GM19438 (cell line): ENCODE results near the gene TAF3.

Experiments
- ATAC-seq: cut with Tn5 transposase; IDR thresholded peaks from one replicate; pipeline ENCODE4 v1.9.1; 2021; ENCODE audit warnings: low read depth; ENCODE audit not compliant: unreplicated experiment

The TAF3 gene

DNA sequence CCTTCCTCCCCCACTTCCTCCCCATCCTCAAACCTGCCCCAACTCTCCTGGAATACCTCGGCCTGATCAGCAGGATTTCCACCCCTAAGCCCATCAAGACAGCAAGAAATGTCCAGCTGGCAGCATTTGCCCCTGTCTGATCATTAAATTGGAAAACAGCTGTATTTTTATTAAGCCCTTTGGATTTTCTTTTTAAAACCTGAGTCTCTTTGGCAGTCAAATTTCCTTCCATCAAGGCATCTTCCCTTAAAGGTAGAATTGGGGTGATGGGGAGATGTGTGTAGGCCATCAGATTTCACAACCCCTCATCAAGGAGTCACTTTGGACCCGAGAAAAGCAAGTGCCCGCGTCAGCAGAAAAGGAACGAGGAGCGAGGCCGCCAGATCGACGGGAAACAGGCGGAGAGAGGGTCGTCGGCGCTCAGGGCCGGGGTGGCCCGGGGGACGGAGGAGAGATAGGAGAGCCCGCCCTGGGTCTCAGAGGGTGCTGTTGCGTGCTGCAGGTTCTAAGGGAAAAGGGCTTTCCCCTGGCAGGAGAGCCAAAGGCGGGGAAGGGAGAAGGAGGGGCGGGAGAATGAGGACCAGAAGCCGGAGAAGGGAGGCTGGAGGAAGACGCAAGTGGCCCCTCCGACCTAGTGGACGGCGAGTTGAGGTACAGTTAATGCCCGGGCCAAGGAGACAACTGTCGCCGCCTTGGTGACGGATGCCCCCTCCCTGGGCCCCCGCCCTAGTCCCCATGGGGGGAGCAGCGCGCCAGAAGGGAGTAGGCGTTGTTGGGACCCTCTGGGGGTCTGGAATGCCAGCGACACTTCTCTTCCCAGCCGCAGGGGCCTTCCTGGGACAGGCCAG, 224.6 kb downstream of the TAF3 start:
- no peak for ATAC-seq

- no peak for ATAC-seq
Observed at GRCh38 chr10:8043569-8044306, 225.4 kb downstream of the TAF3 start.

- no peak for ATAC-seq
Observed at GRCh38 chr10:8044331-8044907, 226.1 kb downstream of the TAF3 start.

DNA sequence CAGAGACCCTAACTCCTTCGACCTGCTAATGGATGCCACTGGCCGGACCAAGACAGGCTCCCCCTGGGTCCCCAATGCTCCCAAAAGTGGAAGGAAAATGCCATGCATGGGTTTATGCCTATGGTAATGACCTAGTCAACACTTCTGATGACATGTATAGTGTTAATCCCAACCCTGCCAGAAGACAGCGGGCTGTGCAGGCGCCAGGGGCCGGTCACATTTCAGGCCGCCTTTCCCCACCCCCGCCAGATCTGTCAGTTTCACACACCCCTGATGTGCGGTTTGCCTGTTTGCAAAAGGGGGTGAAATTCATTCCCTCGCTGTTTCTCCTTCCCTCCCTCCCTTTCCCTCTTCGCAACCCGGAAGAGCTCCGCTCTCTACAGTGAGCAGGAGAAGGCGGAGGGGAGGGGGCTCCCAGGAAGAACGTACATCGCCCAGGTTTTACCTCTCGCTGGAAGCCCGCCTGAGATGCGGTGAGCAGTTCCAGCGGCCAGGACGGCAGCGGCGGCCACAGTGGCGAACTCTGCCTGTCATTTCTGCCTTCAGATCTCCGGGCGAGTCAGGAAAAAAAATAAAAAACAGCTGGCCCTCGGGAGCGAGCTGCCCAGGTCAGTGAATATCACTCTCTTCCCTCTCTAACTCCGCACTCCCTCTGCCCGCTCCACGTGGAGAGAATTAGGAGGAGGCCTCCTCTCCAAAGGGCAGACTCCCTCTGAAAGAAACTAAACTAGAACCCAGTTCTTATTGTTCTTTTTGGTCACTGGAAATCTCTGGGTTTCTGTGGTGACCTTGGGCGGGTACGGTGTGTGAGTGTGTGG, 226.8 kb downstream of the TAF3 start:
- ATAC-seq = no peak

DNA sequence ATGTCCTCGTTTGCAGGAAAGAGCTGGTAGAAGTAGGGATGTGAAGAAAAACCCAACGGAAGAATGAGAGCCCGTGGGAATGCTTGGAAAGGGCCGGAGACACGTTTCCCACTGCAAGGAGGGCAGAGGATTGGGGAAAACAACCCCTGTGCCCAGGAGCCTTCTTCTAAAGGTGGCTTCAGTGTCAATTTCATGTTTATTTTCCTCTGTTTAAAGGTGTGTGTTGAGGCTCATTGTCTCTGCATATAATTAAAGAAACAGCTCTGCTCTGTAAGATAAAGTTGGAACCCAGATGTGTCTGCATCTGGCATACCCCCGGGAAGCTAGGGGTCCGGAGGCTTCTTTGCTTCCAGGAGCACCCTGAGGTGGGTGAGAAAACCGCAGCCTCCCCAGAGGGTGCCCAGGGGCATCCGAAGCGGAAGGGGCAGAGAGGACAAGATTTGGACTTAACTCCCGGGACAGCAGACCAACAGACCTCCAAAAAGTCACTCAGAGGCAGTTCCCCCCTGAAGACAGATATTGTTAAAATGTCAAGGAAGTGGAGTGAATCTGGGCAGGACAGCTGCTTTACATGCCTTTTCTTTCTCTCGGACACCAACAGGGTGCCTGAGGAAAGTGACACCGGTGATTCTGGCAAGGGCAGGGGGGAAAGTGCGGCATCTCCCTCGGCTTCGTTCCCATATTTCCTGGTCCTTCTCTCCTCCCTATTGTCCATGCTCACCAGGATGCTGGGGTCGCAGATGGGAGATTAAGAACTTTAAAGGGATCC, 227.6 kb downstream of the TAF3 start:
- ATAC-seq = no peak

DNA sequence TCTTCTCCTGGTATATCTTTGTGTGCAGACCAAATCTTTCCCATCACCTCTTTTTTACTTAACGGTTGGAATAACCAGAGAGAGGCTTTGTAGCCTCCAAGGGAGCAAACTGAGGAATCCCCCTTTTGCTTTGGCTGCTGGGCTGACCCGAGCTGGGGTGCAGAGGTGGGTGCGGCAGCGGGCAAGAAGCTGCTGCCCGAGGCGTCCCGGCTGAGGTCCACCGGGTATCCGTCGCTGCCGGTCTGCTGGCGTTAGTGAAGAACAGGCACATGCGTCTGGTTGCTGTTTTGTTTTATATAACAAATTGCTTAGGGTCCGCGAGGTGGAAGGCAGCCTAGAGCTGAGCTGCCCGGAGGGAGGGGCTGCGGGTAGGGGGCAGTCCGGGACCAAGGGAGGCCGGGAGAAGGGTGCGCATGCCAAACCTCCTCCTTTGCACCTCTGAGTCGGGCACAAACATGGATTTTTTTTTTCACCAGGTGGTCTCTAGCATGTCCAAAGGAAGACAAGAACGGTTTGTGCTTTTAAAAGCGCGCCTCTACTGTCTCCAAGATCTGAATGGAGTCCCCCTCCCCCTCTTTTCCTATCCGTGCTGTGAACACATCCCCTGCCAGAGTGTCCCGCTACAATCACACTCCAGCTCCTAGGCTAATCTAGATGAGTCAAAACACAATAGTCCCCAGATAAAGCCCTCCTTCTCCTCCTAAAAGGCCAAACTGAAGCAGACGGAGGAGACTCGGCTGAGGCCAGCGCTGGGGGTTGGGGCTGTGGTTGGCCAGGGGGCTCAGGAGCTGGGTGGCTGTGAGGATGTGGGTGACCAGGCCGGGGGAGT, 229.4 kb downstream of the TAF3 start:
- ATAC-seq = no peak

- no peak for ATAC-seq
Observed at GRCh38 chr10:8048281-8049008, 230.1 kb downstream of the TAF3 start.

GRCh38 chr10:8049045-8049864, 230.9 kb downstream of the TAF3 start:
- ATAC-seq = no peak

- ATAC-seq = no peak
Observed at GRCh38 chr10:8049865-8050555, 231.7 kb downstream of the TAF3 start.

DNA sequence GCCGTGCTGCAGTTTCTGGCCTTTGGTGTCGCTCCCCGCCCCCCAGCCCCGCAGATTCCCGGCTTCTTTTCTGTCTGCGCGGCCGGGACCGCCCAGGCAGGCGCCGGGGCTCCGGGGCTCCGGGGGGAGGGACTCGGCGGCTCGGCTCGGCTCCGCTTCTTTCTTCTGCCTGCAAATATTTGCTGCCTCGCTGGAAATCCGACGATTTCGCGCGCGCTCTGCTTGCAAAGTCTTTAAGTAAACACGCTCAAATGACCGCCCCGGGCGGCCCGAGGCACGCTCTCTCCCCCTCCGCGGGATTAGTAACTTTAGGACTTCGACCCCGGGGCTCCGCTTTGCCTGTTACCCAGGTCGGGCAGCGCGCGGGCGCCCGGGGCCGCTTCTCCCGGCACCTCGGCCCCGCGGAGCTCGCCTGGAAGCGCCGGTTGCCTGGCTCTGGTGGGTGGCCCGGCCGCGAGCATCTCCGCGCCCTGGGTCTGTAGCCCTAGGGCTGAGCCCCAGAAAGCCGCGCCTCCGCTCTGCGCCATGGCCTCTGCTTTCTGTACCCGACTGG, 232.3 kb downstream of the TAF3 start:
- ATAC-seq = no peak

DNA sequence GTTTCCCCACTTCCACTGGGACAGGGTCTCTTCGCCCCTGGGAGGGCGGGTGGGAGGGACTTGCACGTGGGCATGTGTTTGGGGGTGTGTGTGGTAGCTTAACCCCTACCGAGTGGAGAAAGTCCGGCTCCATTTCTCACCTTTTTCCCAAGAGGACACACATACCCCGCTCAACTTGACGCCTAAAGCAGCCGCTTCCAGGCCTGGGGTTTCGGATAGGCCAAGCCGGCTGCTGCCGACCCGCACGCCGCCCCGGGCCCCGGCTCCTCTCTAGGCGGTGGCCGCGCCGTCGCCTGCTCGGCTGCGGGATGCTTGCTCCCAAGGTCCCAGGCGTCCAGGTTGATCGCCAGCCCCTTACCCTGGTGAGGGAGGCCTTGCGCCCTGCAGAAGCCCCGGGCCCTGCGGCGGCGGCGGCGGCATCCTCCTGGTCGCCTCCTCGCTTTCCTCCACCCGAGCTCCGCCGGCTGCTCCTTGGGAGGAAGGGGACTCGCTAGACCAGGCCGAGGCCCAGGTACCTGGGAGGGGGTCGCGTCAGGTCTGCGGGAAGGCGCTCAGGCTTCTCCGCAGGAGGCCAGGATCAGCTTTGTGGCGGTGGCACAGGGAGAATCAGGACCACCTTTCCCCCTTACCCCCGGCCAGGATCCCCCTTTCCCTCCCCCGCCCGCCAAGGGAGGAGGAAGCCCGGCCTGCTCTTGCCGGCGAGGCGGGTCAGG, 233.0 kb downstream of the TAF3 start:
- no peak for ATAC-seq

- ATAC-seq = no peak
Observed at GRCh38 chr10:8051851-8052257, 233.5 kb downstream of the TAF3 start.

GRCh38 chr10:8052341-8052955, 234.1 kb downstream of the TAF3 start:
- no peak for ATAC-seq

- ATAC-seq = no peak
Observed at GRCh38 chr10:8052956-8053445, 234.7 kb downstream of the TAF3 start.

GRCh38 chr10:8053446-8054243, 235.3 kb downstream of the TAF3 start:
- ATAC-seq = peak; percentile 53
